Esophagus squamous epithelium (tissue), 5 donors: ENCODE results near the gene GOLGA6A. TPM values are rescaled to one million over a fixed set of nuclear protein-coding genes. Genes with fewer than 3 reads are reported as not detected.

Source experiments
- DNase-seq: peaks from one replicate; lab custom pipeline; 2025; lab: John Stamatoyannopoulos, UW
- H3K27ac ChIP-seq, 4 donors: fragments of 200-600 bp; sonication (generic); one replicate each; pipeline ENCODE4 v1.5.1; 2016 to 2019; ENCODE audit warnings: mild to moderate bottlenecking in 1 of 4
- H3K27me3 ChIP-seq, 4 donors: fragments of 200-600 bp; sonication (generic); 1 replicate in 3 of 4; 2 replicates in 1 of 4; pipeline versions ENCODE4 v1.5.1 to v1.6.0; 2017 to 2021; ENCODE audit warnings: antibody characterized with exemption in 1 of 4
- H3K36me3 ChIP-seq, 3 donors: fragments of 200-600 bp; sonication (generic); one replicate each; pipeline ENCODE4 v1.5.1; 2016 to 2019
- H3K4me1 ChIP-seq, 3 donors: fragments of 200-600 bp; sonication (generic); one replicate each; pipeline ENCODE4 v1.5.1; 2017 to 2019
- H3K4me3 ChIP-seq, 4 donors: fragments of 200-600 bp; sonication (generic); 1 replicate in 3 of 4; 2 replicates in 1 of 4; pipeline ENCODE4 v1.5.1; 2016 to 2019; ENCODE audit warnings: mild to moderate bottlenecking in 2 of 4, moderate library complexity in 1 of 4
- H3K9me3 ChIP-seq, 3 donors: fragments of 200-600 bp; sonication (generic); one replicate each; pipeline ENCODE4 v1.5.1; 2016 to 2019
- POLR2A ChIP-seq, 4 donors: fragments of 450-650 bp; IDR thresholded peaks; one replicate each; pipeline ENCODE4 v1.6.1; 2017; ENCODE audit warnings: antibody characterized with exemption in 4 of 4, mild to moderate bottlenecking in 4 of 4, moderate library complexity in 3 of 4
- WGBS, 2 donors: methylation state at CpG; one replicate each; pipeline ENCODE4 v1.1.5; 2018; 5-methylcytosine and 5-hydroxymethylcytosine counted together
- intact Hi-C: fragments of 100-400 bp; cut with DNase I; formaldehyde crosslinking; loops from one replicate; pipeline ENCODE4 v1.15.0; 2022
- total RNA-seq, 4 donors: library from RNA; depleted of rRNA; stranded (reverse); fragments of >200 nt; gene quantifications; one replicate each; pipeline ENCODE4 v1.1.0, GENCODE V29; 2016
- TF ChIP-seq, protein P1 (sequence below), 6 experiments: fragments of 450-650 bp in 4 of 6; fragments of 200-600 bp in 2 of 6; sonication (generic) in 2 of 6; IDR thresholded peaks; one replicate each; pipeline ENCODE4 v1.5.1; 2016 to 2019; ENCODE audit warnings: antibody characterized with exemption in 6 of 6, mild to moderate bottlenecking in 4 of 6, moderate library complexity in 4 of 6
- donor health status: DM: yes; HTN: yes; CAD: no.

The GOLGA6A gene
- total RNA-seq, 4 donors from 2014 or later, result not detected

GRCh38 chr15:74032606-74033561, 49.5 kb downstream of the GOLGA6A start:
- TF ChIP-seq POLR2A (IDR thresholded peaks at IDR 0.05), result no peak
- TF ChIP-seq, protein P1, sequence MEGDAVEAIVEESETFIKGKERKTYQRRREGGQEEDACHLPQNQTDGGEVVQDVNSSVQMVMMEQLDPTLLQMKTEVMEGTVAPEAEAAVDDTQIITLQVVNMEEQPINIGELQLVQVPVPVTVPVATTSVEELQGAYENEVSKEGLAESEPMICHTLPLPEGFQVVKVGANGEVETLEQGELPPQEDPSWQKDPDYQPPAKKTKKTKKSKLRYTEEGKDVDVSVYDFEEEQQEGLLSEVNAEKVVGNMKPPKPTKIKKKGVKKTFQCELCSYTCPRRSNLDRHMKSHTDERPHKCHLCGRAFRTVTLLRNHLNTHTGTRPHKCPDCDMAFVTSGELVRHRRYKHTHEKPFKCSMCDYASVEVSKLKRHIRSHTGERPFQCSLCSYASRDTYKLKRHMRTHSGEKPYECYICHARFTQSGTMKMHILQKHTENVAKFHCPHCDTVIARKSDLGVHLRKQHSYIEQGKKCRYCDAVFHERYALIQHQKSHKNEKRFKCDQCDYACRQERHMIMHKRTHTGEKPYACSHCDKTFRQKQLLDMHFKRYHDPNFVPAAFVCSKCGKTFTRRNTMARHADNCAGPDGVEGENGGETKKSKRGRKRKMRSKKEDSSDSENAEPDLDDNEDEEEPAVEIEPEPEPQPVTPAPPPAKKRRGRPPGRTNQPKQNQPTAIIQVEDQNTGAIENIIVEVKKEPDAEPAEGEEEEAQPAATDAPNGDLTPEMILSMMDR (IDR thresholded peaks at IDR 0.05), result no peak
- Histone ChIP-seq H3K27me3 (no peaks in the 10 kb centered on the region), H3K4me3 (no peak overlapping the region), H3K4me1 (peaks cover 0 to 16% (median 0%) of the 10 kb centered on the region in 3 donors), H3K9me3 (no peaks in the 10 kb centered on the region), H3K36me3 (peaks cover 20 to 92% (median 42%) of the 10 kb centered on the region in 3 donors), H3K27ac (peak overlapping the region in 2 of 4 donors; percentile 13 to 34)
- no peak for DNase-seq
- intact Hi-C loops, result no loop called here
- WGBS, 2 donors, result 66 to 84% methylated on average over 4 to 13 of the region's 16 CpGs

- H3K9me3 ChIP-seq, result no peaks in the 10 kb centered on the region
- DNase-seq, result no peak
- TF ChIP-seq POLR2A (IDR thresholded peaks at IDR 0.05), result no peak
- TF ChIP-seq, protein P1 (IDR thresholded peaks at IDR 0.05), result no peak
- H3K27ac ChIP-seq, result no peak overlapping the region
- peaks cover 20 to 92% (median 40%) of the 10 kb centered on the region in 3 donors for H3K36me3 ChIP-seq
- H3K4me3 ChIP-seq, result no peak overlapping the region
- intact Hi-C loops, result no loop called here
- no peaks in the 10 kb centered on the region for H3K27me3 ChIP-seq
- 87 to 98% methylated on average over 3 to 5 of the region's 6 CpGs for WGBS, 2 donors
- H3K4me1 ChIP-seq, result peaks cover 0 to 23% (median 0%) of the 10 kb centered on the region in 3 donors
These were observed 50.3 kb downstream of the GOLGA6A start for GRCh38 chr15:74032046-74032445.

- peaks cover 0 to 39% (median 7%) of the 10 kb centered on the region in 3 donors for H3K4me1 ChIP-seq
- no peak overlapping the region for H3K27ac ChIP-seq
- no peak overlapping the region for H3K4me3 ChIP-seq
- no peaks in the 10 kb centered on the region for H3K27me3 ChIP-seq
- TF ChIP-seq, protein P1 (IDR thresholded peaks at IDR 0.05), result no peak
- TF ChIP-seq POLR2A (IDR thresholded peaks at IDR 0.05), result no peak
- peaks cover 9 to 92% (median 32%) of the 10 kb centered on the region in 3 donors for H3K36me3 ChIP-seq
- intact Hi-C loops, result no loop called here
- 56 to 57% methylated on average over 3 of the region's 3 CpGs for WGBS, 2 donors
- no peak for DNase-seq
- H3K9me3 ChIP-seq, result no peaks in the 10 kb centered on the region
These were observed 53.7 kb downstream of the GOLGA6A start for GRCh38 chr15:74028646-74029045.

GRCh38 chr15:74027688-74028087, 54.7 kb downstream of the GOLGA6A start:
- no peak for DNase-seq
- no peak for TF ChIP-seq POLR2A (IDR thresholded peaks at IDR 0.05)
- TF ChIP-seq, protein P1 (IDR thresholded peaks at IDR 0.05), result no peak
- Histone ChIP-seq H3K4me1 (peaks cover 0 to 35% (median 7%) of the 10 kb centered on the region in 3 donors), H3K9me3 (no peaks in the 10 kb centered on the region), H3K27ac (peak overlapping the region in 1 of 4 donors; percentile 42), H3K36me3 (peaks cover 13 to 92% (median 41%) of the 10 kb centered on the region in 3 donors), H3K27me3 (no peaks in the 10 kb centered on the region), H3K4me3 (no peak overlapping the region)
- intact Hi-C loops, result no loop called here
- WGBS, 2 donors, result 36 to 92% methylated on average over 1 to 3 of the region's 3 CpGs

DNA sequence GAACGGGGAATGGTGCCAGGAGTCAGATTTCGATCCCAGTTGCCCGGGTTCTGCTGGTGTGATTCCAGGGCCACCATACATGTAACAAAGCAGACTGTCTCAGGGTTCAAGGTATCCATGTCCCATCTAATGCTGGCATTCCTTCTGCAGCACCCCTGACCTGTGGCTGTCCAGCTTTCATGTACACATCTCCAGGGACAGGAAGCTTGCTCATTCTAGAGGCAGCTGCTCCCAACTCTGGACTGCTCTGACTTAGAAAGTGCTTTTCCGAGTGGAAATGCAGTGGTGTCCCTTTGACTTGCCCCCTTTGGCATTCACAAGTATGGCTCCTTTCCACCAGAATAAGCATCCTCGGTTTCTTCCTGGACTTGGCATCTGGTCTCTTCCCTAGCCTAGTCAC, 56.9 kb downstream of the GOLGA6A start:
- WGBS, 2 donors, result 44 to 55% methylated on average over 5 of the region's 5 CpGs
- H3K4me3 ChIP-seq, result no peak overlapping the region
- H3K36me3 ChIP-seq, result peaks cover 18 to 96% (median 42%) of the 10 kb centered on the region in 3 donors
- DNase-seq, result no peak
- intact Hi-C loops, result no loop called here
- no peaks in the 10 kb centered on the region for H3K9me3 ChIP-seq
- H3K27me3 ChIP-seq, result no peaks in the 10 kb centered on the region
- TF ChIP-seq, protein P1 (IDR thresholded peaks at IDR 0.05), result no peak
- TF ChIP-seq POLR2A (IDR thresholded peaks at IDR 0.05), result no peak
- H3K27ac ChIP-seq, result peak overlapping the region in 1 of 4 donors; percentile 17
- peaks cover 0 to 29% (median 7%) of the 10 kb centered on the region in 3 donors for H3K4me1 ChIP-seq
